HG03025 (cell line): Measurements from ENCODE around the gene ADAMTS6.

Experiments used
- ATAC-seq: cut with Tn5 transposase; IDR thresholded peaks from one replicate; pipeline ENCODE4 v1.9.1; 2021; ENCODE audit warnings: mild to moderate bottlenecking, moderate library complexity; ENCODE audit not compliant: unreplicated experiment, low FRiP score

ADAMTS6 gene

GRCh38 chr5:65305913-65306312, 175.8 kb downstream of the ADAMTS6 start:
- no peak for ATAC-seq

DNA sequence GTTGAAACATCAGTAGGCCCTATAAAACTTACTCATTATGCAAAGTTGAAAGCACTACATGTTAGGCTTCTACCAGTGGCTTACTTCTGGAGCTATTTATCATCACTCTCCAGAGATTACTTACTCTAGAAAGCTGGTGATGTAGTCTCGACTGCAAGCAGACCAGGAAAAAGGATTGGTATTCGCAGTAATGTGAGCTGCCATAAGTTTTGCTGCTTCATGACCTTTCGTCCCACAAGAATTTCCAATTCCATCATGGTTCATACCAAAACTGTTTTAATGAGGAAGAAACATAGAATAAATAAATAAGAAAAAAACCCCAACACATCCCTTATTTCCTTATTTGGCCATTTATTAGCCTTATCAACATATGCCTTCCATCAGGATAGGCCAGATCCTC, 181.9 kb downstream of the ADAMTS6 start:
- no peak for ATAC-seq

- no peak for ATAC-seq
These were observed 185.7 kb downstream of the ADAMTS6 start for GRCh38 chr5:65296067-65296466.

DNA sequence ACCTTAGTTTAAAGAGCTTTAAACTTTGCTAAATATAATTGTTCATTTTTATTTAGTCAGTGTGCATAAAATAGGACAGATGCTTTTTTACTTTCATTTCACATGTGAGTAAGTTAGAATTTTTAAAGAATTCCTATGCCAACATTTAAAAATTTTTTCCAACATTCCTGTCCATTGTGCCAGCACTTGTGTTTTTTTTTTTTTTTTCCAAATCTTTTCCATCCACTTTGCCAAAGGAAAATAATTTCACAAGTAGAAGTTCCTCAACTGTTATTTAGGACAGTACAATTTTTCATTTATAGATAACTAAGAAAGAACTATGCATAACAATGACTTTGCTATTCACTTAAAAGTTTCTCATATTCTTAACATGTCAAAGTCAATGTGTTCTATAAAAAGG, 189.5 kb downstream of the ADAMTS6 start:
- no peak for ATAC-seq

GRCh38 chr5:65290677-65291076, 191.0 kb downstream of the ADAMTS6 start:
- no peak for ATAC-seq

DNA sequence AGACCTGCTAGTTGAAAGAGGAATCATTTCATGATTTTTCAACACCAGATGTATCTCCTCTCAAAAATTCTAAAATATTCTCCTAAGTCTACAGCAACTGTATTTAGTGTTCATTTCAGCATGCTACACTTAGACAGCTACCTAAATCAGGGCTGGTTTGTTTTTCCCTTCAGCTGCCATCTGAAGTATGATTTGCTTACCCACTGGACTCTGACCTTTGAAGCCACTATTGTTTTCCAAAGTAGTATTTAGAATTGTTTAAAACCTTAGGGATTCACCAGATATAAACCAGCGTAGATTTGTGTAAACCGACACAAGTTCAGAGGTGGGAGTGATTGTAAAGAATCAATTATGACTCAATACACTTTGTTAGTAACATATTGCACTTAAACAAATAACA, 193.1 kb downstream of the ADAMTS6 start:
- ATAC-seq = no peak

DNA sequence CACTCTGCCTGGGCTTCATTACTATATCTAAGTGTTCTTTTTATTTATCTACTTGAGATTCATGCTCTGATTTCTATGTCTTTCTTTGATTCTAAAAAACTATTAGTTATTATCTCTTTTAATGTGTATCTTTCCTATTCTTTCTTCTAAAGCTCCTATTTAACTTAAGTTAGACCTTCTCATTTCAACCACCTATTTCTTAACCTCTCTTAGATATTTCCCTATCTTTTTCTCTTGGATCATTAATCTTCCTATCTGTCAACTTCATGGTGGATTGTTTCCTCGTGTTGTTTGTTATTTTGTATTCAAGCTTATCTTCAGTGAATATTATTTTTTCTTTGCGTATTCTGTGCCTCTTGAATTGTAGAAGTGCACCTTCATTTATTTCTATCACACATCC, 202.1 kb downstream of the ADAMTS6 start:
- no peak for ATAC-seq

GRCh38 chr5:65276178-65276890, 205.4 kb downstream of the ADAMTS6 start:
- ATAC-seq = no peak

DNA sequence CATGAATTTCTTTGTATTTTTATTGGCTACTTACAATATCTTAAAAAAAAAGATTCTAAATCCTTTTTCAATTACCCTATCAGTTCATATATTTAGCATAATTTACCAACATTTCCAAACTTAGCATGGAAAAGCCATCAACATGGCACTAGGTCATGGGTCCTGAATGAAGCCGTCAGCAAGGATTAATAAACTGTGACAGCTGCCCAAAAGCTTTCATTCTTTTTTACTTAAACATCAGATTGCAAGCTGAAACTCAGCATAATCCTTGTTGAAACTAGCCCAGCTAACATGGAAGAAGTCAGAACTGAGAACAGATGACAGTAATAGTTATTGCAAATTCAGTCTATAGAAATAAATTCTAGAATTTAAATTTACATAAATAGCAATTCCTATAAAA, 209.8 kb downstream of the ADAMTS6 start:
- ATAC-seq = no peak

GRCh38 chr5:65268525-65268924, 213.2 kb downstream of the ADAMTS6 start:
- ATAC-seq = no peak

GRCh38 chr5:65264420-65264819, 217.3 kb downstream of the ADAMTS6 start:
- no peak for ATAC-seq

DNA sequence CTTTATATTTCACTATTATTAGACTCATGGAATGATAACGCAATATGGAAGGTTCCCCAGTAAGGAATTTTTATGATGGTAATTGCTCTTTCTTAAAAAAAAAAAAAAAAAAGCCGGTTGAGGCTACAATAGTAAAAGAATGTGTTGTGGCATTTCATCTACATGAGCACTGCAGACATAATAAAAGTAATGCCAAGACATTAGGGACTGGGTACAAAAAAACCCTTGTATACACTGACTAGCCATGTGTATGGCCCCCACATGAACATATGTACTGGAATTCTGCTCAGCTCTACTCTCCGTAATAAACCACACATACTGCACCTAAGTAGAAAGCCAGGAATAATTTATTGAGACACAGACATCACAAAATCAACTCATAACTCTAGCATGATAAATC, 218.4 kb downstream of the ADAMTS6 start:
- ATAC-seq = no peak

DNA sequence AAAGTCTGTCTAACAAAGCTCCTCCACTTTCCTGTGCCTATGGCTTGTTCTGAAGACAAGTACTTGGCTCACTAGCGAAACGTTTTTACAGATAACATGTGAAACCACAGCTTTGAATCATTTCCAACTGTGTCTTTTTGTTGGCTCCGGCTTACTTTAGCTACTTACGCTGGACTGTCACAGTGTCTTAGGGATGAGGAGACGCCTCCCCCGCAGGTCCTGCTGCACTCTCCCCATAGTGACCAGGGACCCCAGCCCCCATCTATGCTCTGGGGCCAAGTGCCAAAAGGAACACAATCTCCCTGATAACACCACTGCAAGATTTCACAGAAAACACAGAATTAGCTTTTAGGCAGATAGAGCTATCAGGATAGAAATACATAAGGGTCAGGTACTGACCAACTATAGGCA, 219.1 kb downstream of the ADAMTS6 start:
- no peak for ATAC-seq

DNA sequence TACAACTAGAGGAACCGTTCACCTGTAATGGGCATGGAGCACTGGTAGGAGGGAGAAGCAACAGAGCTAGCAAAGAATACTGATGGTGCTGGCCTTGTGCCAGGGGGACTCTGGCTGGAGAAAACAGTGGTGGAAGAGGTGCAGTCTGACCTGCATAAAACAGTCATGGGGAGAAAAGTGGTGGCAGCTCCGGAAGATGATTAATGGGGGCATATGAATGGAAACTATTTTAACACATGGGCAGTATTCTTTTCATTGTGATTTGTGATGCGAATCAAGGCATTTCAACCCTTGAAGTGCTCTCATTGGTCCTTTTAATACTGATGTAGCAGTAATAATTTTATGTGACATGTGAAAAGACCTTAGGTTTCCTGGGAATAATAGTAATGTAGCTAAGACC, 219.6 kb downstream of the ADAMTS6 start:
- ATAC-seq = no peak

- no peak for ATAC-seq
These were observed 220.2 kb downstream of the ADAMTS6 start for GRCh38 chr5:65261499-65261898.

GRCh38 chr5:65255294-65255693, 226.4 kb downstream of the ADAMTS6 start:
- no peak for ATAC-seq

GRCh38 chr5:65252977-65253376, 228.7 kb downstream of the ADAMTS6 start:
- ATAC-seq = no peak

DNA sequence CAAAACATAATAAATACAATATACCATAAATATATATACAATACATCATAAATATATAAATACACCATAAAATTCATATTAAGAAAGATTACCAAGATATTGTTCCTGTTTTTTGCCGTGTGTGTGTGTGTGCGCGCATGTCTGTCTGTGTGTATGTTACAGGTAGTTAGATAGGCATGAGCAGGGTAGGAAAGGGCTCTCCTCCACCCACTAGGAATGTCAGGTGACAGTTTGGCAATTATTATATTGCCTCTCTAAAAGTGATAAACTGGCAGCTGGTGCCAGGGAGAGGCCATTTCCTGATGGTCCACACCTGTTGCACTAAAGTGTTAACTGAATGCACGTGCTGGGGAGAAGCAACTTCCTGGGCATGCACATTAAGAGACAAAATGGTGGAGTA, 232.8 kb downstream of the ADAMTS6 start:
- no peak for ATAC-seq

- ATAC-seq = no peak
These were observed 234.1 kb downstream of the ADAMTS6 start for GRCh38 chr5:65247594-65247993.

DNA sequence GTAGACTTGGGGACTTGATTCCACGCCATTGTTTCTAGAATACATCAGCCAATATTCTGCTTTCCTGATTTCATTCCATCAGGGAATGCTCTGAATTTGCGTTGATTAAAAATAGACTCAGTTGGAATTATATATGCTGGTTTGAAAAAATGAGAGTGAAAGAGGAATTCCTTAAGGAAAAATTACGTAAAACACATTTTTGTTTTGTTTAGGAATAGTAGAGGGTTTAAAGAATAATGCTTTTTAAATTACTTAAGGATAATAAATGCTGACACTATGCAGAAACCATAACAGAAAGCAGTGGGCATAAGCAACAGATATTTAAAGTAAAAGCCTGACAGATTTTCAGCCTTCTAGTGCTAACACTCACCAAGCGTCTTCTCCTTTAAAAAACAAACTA, 235.0 kb downstream of the ADAMTS6 start:
- no peak for ATAC-seq

GRCh38 chr5:65244031-65244430, 237.7 kb downstream of the ADAMTS6 start:
- ATAC-seq = no peak

DNA sequence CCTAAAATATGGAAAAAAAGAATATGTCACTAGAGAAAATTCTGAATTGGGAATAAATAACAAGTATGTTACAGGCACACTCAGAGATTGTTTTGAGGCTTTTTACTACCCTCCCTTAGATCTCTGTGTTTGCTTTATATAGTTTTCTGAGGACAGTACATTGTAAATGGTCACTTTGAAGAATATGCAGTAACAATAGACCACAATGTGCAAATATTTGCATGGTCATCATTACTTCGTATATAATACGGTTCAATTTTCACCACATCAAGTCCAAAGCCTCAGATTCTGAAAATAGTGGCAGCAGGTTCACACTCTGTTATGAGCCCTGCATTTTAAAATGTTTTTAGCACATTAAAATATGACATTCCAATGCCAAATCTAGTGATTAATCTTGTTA, 238.6 kb downstream of the ADAMTS6 start:
- no peak for ATAC-seq

GRCh38 chr5:65229841-65230240, 251.9 kb downstream of the ADAMTS6 start:
- ATAC-seq = no peak
